Duodenal mucosa (tissue), 2 donors: Measurements from ENCODE around the gene SEC61A2.
"Not testable (repeated sequence)": the region's sequence is repeated elsewhere in the genome, so short reads cannot be mapped to it uniquely, and the experiment has no call there.

Experiments
- H3K27ac ChIP-seq: one replicate; pipeline ENCODE4 v1.7.0; 2013; ENCODE audit warnings: low read depth, low read length
- H3K27me3 ChIP-seq, 2 donors: one replicate each; pipeline ENCODE4 v1.7.0; 2013; ENCODE audit warnings: low read length in 2 of 2, control low read depth in 1 of 2; ENCODE audit not compliant: insufficient read depth in 2 of 2, control insufficient read depth in 1 of 2
- H3K36me3 ChIP-seq, 2 donors: one replicate each; pipeline ENCODE4 v1.7.0; 2013; ENCODE audit warnings: low read length in 2 of 2, control low read depth in 1 of 2; ENCODE audit not compliant: insufficient read depth in 2 of 2, control insufficient read depth in 1 of 2
- H3K4me1 ChIP-seq, 2 donors: one replicate each; pipeline ENCODE4 v1.7.0; 2013; ENCODE audit warnings: low read length in 2 of 2, control low read depth in 1 of 2; ENCODE audit not compliant: insufficient read depth in 2 of 2, control insufficient read depth in 1 of 2
- H3K4me3 ChIP-seq, 2 donors: one replicate each; pipeline ENCODE4 v1.7.0; 2013; ENCODE audit warnings: low read length in 2 of 2, low read depth in 1 of 2
- H3K9ac ChIP-seq, 2 donors: one replicate each; pipeline ENCODE4 v1.7.0; 2013; ENCODE audit warnings: low read length in 2 of 2, low read depth in 1 of 2
- H3K9me3 ChIP-seq, 2 donors: one replicate each; pipeline ENCODE4 v1.7.0; 2013; ENCODE audit warnings: low read length in 2 of 2, control low read depth in 1 of 2; ENCODE audit not compliant: control insufficient read depth in 1 of 2

The SEC61A2 gene

DNA sequence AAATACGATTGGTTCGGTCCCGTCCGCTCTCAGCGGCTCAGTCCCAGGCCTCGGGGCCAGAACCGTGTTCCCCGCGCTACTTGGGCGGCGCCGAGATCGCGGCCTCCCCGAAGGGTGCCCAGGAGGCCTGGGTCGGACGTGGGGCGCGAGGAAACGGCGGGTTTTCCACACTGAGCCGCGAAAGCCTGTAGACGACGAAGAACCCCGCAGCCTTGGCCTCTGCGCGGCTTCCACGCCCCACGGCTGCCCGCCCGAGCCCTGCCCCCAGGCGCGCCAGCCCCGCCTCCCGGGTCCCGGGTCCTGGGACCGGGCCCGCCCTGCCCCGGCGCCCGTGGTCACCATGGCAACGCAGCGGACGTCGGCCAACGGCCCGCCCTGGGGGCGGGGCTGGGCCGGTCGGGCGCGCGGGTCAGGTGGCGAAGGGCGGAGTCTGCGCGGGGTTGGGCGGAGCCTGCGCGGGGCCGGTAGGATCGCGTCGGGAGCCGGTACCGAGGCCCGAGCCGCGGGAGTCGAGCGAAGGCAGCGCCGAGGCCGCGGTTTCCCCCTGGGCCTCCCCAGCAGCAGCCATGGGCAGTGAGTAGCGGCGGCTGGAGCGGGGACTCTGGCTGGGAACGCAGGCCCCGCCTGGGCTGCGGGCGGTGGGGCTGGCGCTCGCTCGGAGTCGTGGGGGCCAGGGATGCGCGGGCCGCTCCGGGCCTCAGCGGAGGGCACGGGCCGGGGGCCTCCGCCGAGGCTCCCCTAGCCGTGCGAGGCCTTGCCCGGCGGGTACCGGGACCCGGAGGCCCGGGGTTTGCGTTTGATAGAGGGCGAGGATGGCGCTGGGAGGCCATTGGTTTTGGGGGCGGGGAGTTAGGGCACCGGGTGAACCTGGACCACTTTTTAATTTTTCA lies at the start of gene SEC61A2:
Gene SEC61A2 (plus strand): TSS at position 456 of the 890 bp plus-strand sequence. CDS start 111 bp downstream, at position 567.
- peak within 1 kb of the TSS; percentile 93 for H3K27ac ChIP-seq

DNA sequence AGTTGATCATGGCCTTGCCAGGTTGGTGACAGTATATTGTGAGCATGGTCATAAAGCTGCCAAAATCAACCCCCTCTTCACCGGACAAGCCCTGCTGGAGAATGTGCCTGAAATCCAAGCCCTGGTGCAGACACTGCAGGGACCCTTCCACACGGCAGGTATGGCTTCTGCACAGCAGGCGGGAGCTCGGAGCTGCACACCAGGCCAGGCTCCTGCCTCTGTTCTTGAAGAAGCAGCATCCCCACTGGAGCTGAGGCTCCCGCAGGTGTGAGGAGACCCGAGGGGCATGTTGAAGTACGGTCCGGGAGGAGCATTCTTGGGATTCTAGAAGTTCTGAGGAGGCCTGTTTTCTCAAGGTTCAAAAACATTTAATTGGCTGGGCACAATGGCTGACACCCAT lies 48.0 kb upstream of the SEC61A2 start:
- Histone ChIP-seq H3K27ac (no peak overlapping the region), H3K9ac (no peak overlapping the region), H3K4me3 (no peak overlapping the region), H3K9me3 (no peaks in the 10 kb centered on the region), H3K27me3 (no peaks in the 10 kb centered on the region), H3K4me1 (no peaks in the 10 kb centered on the region), H3K36me3 (peaks cover 0 to 14% of the 10 kb centered on the region in 2 donors)

More for the DNA sequence above, at the start of gene SEC61A2:
- Histone ChIP-seq H3K9ac (peak within 1 kb of the TSS; percentile 78 to 87), H3K4me1 (peaks cover 4 to 5% of the 10 kb centered on the region in 2 donors), H3K27me3 (no peaks in the 10 kb centered on the region), H3K4me3 (peak within 1 kb of the TSS; percentile 77 to 86), H3K36me3 (peaks cover 0 to 3% of the 10 kb centered on the region in 2 donors), H3K9me3 (no peaks in the 10 kb centered on the region)

GRCh38 chr10:12081879-12082557 lies 47.5 kb upstream of the SEC61A2 start:
- H3K4me3 ChIP-seq: no peak overlapping the region
- H3K36me3 ChIP-seq: peaks cover 3 to 19% of the 10 kb centered on the region in 2 donors
- H3K9ac ChIP-seq: no peak overlapping the region
- H3K27me3 ChIP-seq: no peaks in the 10 kb centered on the region
- no peaks in the 10 kb centered on the region for H3K4me1 ChIP-seq
- no peaks in the 10 kb centered on the region for H3K9me3 ChIP-seq
- no peak overlapping the region for H3K27ac ChIP-seq

DNA sequence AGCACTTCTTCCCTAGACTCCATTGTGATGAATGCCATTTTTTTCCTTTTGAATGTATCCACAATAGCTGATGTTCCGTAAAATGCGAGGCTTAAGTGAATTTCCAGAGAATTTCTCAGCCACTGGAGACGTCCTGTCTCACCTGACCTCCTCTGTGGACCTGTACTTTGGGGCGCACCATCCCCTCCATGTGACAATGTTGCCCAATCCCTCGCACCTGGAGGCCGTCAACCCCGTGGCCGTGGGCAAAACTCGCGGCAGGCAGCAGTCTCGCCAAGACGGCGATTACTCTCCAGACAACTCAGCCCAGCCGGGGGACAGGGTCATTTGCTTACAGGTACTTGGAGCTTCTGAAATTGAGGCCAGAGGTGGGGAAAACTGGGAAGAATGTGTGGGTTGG lies 40.6 kb upstream of the SEC61A2 start:
- Histone ChIP-seq H3K27ac (no peak overlapping the region), H3K4me1 (no peaks in the 10 kb centered on the region), H3K36me3 (peaks cover 13 to 45% of the 10 kb centered on the region in 2 donors), H3K9me3 (no peaks in the 10 kb centered on the region), H3K27me3 (no peaks in the 10 kb centered on the region), H3K4me3 (no peak overlapping the region), H3K9ac (no peak overlapping the region)

- H3K27ac ChIP-seq: no peak overlapping the region
- H3K9me3 ChIP-seq: no peaks in the 10 kb centered on the region
- H3K4me3 ChIP-seq: no peak overlapping the region
- H3K9ac ChIP-seq: no peak overlapping the region
- H3K4me1 ChIP-seq: no peaks in the 10 kb centered on the region
- H3K27me3 ChIP-seq: no peaks in the 10 kb centered on the region
- H3K36me3 ChIP-seq: peaks cover 13 to 48% of the 10 kb centered on the region in 2 donors
These were observed 38.1 kb upstream of the SEC61A2 start for GRCh38 chr10:12091421-12091820.

DNA sequence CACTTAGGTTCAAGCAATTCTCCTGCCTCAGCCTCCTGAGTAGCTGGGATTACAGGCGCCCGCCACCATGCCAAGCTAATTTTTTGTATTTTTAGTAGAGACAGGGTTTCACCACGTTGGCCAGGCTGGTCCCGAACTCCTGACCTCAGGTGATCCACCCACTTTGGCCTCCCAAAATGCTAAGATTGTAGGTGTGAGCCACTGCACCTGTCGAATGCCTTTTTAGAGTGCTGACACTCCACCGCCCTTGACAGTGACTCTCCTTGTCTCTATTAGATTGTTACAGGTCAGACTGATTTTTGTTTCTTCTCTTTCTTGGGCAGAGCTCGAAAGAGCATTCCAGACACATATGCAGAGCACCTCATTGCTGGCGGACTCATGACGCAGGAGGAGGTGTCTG lies 32.1 kb upstream of the SEC61A2 start:
- not testable (repeated sequence) for H3K9ac ChIP-seq, H3K4me3 ChIP-seq, H3K27ac ChIP-seq, H3K4me1 ChIP-seq, H3K27me3 ChIP-seq, H3K9me3 ChIP-seq
- H3K36me3 ChIP-seq: peaks cover 9 to 38% of the 10 kb centered on the region in 2 donors

DNA sequence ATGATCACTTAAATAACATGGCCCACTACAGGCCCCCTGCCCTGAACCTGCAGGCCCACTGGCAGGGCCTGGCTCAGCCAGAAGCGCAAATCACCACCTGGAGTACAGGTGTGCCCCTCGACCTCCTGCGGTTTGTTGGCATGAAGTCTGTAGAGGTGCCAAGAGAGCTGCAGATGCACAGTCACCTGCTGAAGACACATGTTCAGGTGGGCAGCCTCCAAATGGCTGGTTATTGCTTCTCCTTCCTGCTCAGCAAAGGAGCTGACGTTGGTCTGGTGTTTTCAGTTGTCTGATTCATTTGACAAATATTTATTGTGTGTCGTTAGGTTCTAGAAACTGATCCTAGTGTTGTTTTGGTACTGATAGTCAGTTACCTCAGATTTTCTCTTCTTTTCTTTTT lies 31.7 kb upstream of the SEC61A2 start:
- Histone ChIP-seq H3K27me3 (no peaks in the 10 kb centered on the region), H3K9me3 (no peaks in the 10 kb centered on the region), H3K4me1 (no peaks in the 10 kb centered on the region), H3K36me3 (peaks cover 9 to 37% of the 10 kb centered on the region in 2 donors), H3K4me3 (no peak overlapping the region), H3K9ac (no peak overlapping the region), H3K27ac (no peak overlapping the region)

GRCh38 chr10:12098966-12099365 lies 30.5 kb upstream of the SEC61A2 start:
- Histone ChIP-seq H3K36me3 (peaks cover 13 to 42% of the 10 kb centered on the region in 2 donors), H3K9me3 (no peaks in the 10 kb centered on the region), H3K4me3 (no peak overlapping the region), H3K27ac (no peak overlapping the region), H3K4me1 (no peaks in the 10 kb centered on the region), H3K27me3 (no peaks in the 10 kb centered on the region), H3K9ac (no peak overlapping the region)

GRCh38 chr10:12103802-12104201 lies 25.7 kb upstream of the SEC61A2 start:
- H3K9ac ChIP-seq: no peak overlapping the region
- no peaks in the 10 kb centered on the region for H3K4me1 ChIP-seq
- no peaks in the 10 kb centered on the region for H3K9me3 ChIP-seq
- H3K27ac ChIP-seq: no peak overlapping the region
- no peaks in the 10 kb centered on the region for H3K27me3 ChIP-seq
- H3K4me3 ChIP-seq: no peak overlapping the region
- peaks cover 21 to 47% of the 10 kb centered on the region in 2 donors for H3K36me3 ChIP-seq

GRCh38 chr10:12107781-12108180 lies 21.7 kb upstream of the SEC61A2 start:
- Histone ChIP-seq H3K9me3 (no peaks in the 10 kb centered on the region), H3K36me3 (peaks cover 11 to 49% of the 10 kb centered on the region in 2 donors), H3K27me3 (no peaks in the 10 kb centered on the region), H3K4me1 (no peaks in the 10 kb centered on the region), H3K4me3 (no peak overlapping the region), H3K27ac (no peak overlapping the region), H3K9ac (no peak overlapping the region)
